HG03575 (cell line): Measurements from ENCODE around the gene KCNIP4.
"Not testable (repeated sequence)": the region's sequence is repeated elsewhere in the genome, so short reads cannot be mapped to it uniquely, and the experiment has no call there.

ENCODE experiments used
- ATAC-seq: cut with Tn5 transposase; IDR thresholded peaks from one replicate; pipeline ENCODE4 v1.9.1; 2021; ENCODE audit not compliant: unreplicated experiment, insufficient number of reproducible peaks, low FRiP score; ENCODE audit errors: extremely low read depth

Gene KCNIP4

DNA sequence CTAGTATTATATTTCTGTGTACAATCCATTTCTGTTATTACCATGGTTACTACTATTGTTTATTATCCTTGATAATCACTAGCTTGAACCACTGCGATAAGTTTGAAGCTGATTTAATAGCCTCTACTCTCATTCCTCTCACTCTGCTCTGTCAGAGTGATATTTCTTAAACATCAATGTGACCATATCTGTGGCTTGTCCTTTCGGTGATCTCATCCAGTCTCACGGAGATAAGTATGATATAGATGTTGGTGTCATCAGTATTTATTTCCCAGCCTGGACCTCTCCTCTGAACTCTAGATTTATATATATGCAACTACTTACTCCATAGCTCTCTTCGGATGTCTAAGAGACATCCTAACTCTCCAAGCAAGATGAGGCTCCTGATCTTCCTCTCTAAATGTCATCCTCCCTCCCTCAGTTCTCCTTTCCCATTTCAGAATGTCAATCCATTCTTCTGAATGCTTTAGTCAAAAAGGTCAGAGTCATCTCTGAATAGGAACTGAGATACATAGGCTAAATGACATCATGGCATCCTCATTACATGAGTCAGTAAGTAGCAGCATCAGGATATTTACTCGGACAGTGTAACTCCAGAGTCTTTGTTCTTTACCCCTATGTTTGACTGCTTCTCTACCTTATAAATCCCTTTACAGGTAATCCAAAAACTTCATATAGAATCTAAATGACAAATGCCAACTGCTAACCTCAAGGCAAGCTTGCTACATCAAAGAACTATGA, 1118.8 kb downstream of the KCNIP4 start:
- ATAC-seq: no peak

DNA sequence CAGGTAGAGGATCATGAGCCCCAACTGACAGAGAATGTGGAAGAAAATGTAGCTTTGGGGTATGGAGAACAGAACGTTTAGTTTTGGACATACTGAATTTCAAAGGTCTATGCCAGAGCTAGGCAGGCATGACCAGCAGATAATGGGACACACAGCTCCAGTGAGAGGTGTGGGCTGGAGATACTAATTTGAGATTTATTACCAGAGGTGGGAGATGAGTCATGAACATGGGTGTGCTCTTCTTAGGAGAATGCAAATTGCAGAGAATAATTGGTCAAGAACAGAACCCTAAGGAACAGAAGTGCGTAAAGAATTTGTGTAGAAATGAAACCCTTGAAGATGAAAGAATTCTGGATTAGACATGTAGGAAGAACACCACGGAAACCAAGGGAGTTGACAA, 1123.1 kb downstream of the KCNIP4 start:
- no peak for ATAC-seq

GRCh38 chr4:20816287-20816686, 1132.3 kb downstream of the KCNIP4 start:
- ATAC-seq: no peak

- ATAC-seq: no peak
Observed at GRCh38 chr4:20813700-20814099, 1134.9 kb downstream of the KCNIP4 start.

- ATAC-seq: no peak
Observed at GRCh38 chr4:20809812-20810211, 1138.8 kb downstream of the KCNIP4 start.

- no peak for ATAC-seq
Observed at GRCh38 chr4:20805716-20806115, 1142.9 kb downstream of the KCNIP4 start.

- no peak for ATAC-seq
Observed at GRCh38 chr4:20787940-20788665, 1160.5 kb downstream of the KCNIP4 start.

- not testable (repeated sequence) for ATAC-seq
Observed at GRCh38 chr4:20783134-20783533, 1165.4 kb downstream of the KCNIP4 start.

DNA sequence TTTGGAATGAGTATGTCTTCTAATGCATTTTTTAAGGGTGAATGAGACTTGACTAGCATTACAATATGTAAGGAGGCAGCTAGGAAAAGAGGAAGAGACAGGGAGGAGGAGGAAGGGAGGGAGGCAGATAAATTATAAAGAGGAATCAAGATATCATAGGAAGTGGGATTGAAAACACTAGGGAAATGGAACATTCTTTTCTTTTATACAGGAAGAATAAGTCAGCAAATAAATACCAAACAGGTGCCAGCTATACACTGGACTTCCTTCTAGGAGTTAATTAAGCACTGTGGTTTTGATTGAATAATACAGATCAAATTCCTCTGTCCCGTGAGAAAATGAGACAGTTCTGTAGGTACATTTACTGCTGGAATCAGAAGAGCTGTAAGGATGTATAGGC, 1169.7 kb downstream of the KCNIP4 start:
- ATAC-seq: no peak

- ATAC-seq: no peak
Observed at GRCh38 chr4:20773144-20773997, 1175.2 kb downstream of the KCNIP4 start.

DNA sequence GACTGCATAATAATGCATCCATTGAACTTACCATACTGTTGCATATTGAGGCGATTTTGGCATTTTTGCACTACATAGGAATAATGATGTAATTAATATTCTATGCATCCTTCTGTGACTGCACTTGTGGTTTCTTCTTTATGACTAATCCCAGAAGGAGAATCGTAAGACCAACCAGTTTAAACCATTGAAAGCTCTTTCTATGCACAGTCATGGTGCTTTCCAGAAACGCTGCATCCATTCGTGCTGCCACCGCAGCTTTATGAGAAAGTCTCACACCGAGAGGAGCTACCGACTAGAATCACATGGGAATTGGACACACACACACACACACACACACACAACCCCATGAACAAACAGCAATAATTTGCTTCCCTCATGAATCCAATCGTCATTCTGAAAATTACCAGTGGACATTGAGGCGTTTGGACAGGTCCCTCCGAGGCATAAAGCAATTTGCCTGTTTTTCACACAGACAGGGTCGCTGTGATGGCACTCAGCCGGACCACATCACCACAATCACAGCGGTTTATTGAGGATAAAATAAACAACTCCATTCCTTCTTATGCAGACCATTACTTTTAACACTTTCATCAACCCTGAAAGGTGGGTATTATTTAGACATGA, 1184.1 kb downstream of the KCNIP4 start:
- ATAC-seq: no peak

DNA sequence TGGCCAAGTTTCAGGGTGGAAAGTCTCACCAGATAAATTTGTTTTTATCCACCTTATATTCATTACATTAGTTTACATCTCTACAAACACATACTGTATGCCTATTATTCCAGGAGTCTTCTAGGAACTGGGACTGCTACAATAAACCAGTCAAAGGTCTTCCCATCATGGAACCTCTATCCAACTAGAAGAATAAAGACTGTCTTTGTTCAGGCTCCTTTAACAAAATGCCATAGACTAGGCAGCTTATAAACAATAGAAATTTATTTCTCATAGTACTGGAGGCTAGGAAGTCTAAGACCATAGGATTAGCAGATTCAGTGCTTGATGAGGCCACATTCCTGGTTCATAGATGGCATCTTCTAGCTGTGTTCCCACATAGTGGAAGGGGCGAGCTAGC, 1186.7 kb downstream of the KCNIP4 start:
- ATAC-seq: no peak

GRCh38 chr4:20761382-20761781, 1187.2 kb downstream of the KCNIP4 start:
- ATAC-seq: no peak

DNA sequence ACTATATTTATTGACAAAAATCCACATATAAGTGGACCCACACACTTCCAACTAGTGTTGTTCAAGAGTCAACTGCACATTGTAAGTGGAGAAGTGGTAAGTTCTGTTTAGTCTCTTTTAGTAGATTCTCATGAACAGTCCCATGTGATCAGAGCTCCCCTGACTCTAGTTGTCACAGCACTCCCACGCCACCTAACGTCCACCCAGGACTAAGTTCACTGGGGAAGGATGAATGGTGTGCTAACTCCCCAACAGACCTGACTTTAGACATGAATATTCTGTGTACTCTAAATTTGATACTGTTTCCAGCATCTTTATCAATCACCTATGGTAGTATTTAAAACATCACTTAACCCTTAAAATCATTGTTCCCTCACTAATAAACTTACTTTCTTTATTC, 1188.5 kb downstream of the KCNIP4 start:
- ATAC-seq: no peak

- no peak for ATAC-seq
Observed at GRCh38 chr4:20754036-20754435, 1194.5 kb downstream of the KCNIP4 start.

GRCh38 chr4:20752641-20753040, 1195.9 kb downstream of the KCNIP4 start:
- no peak for ATAC-seq

- not testable (repeated sequence) for ATAC-seq
Observed at GRCh38 chr4:20746000-20746399, 1202.6 kb downstream of the KCNIP4 start.

- no peak for ATAC-seq
Observed at GRCh38 chr4:20735931-20736330, 1212.6 kb downstream of the KCNIP4 start.

DNA sequence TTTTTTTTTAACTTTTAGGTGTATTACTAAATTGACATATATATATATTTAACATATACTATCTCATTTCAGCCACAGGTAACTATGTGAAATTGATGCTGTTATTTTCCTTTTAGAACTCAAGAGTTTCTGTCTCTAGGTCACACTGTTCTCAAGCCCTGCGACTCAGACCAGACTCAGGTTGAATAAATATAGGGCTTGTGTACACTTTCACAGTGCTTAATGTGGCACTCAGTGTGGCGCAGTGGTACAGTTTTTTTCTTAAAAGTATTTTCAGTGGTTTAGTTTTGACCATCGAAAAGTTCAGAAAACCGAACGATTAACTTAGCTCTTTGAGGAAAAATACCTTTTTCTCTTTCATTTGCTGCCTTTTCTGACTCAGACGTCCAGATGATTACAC, 1223.7 kb downstream of the KCNIP4 start:
- no peak for ATAC-seq
